Duodenal mucosa (tissue), 2 donors: ENCODE results near the gene UBE2H.

Source experiments
- H3K27ac ChIP-seq: one replicate; pipeline ENCODE4 v1.7.0; 2013; ENCODE audit warnings: low read depth, low read length
- H3K27me3 ChIP-seq, 2 donors: one replicate each; pipeline ENCODE4 v1.7.0; 2013; ENCODE audit warnings: low read length in 2 of 2, control low read depth in 1 of 2; ENCODE audit not compliant: insufficient read depth in 2 of 2, control insufficient read depth in 1 of 2
- H3K36me3 ChIP-seq, 2 donors: one replicate each; pipeline ENCODE4 v1.7.0; 2013; ENCODE audit warnings: low read length in 2 of 2, control low read depth in 1 of 2; ENCODE audit not compliant: insufficient read depth in 2 of 2, control insufficient read depth in 1 of 2
- H3K4me1 ChIP-seq, 2 donors: one replicate each; pipeline ENCODE4 v1.7.0; 2013; ENCODE audit warnings: low read length in 2 of 2, control low read depth in 1 of 2; ENCODE audit not compliant: insufficient read depth in 2 of 2, control insufficient read depth in 1 of 2
- H3K4me3 ChIP-seq, 2 donors: one replicate each; pipeline ENCODE4 v1.7.0; 2013; ENCODE audit warnings: low read length in 2 of 2, low read depth in 1 of 2
- H3K9ac ChIP-seq, 2 donors: one replicate each; pipeline ENCODE4 v1.7.0; 2013; ENCODE audit warnings: low read length in 2 of 2, low read depth in 1 of 2
- H3K9me3 ChIP-seq, 2 donors: one replicate each; pipeline ENCODE4 v1.7.0; 2013; ENCODE audit warnings: low read length in 2 of 2, control low read depth in 1 of 2; ENCODE audit not compliant: control insufficient read depth in 1 of 2

UBE2H gene

DNA sequence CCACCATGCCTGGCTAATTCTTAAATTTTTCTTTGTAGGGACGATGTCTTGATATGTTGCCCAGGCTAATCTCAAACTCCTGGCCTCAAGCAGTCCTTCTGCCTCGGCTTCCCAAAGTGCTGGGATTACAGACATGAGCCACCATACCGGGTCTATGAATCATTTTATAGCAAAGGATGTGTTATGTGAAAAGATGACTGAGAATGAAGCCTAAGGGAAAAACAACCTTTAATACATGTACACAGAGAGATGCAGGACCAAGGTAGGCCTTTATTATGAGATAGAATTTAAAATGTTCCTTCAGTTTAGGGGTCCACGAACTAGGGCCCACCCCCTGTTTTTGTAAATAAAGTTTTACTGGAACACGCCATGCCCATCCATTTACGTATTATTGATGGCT lies 41.0 kb downstream of the UBE2H start:
- Histone ChIP-seq H3K9ac (no peak overlapping the region), H3K27me3 (no peaks in the 10 kb centered on the region), H3K9me3 (no peaks in the 10 kb centered on the region), H3K36me3 (no peaks in the 10 kb centered on the region), H3K4me3 (no peak overlapping the region), H3K4me1 (peaks cover 24 to 26% of the 10 kb centered on the region in 2 donors), H3K27ac (no peak overlapping the region)

DNA sequence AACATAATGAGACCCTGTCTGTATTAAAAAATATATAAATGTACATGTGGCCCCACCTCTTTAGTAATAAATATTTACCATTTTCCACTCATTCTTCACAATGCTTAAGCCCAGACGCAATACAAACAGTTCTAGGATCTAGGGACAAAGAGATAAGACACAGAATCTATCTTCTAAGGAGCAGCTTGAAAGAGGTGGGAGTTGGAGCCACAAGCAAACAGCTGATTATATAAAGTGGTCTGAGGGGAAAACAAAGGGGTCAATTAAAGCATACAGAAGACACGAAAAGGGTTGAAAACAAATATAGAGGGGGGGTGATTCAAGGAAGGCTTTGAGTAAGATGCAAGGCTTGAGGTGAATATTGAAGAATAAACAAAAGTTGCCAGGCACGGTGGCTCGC lies 43.1 kb downstream of the UBE2H start:
- Histone ChIP-seq H3K27me3 (no peaks in the 10 kb centered on the region), H3K36me3 (peaks cover 0 to 7% of the 10 kb centered on the region in 2 donors), H3K9ac (no peak overlapping the region), H3K4me1 (peaks cover 27 to 28% of the 10 kb centered on the region in 2 donors), H3K27ac (no peak overlapping the region), H3K4me3 (no peak overlapping the region), H3K9me3 (no peaks in the 10 kb centered on the region)

DNA sequence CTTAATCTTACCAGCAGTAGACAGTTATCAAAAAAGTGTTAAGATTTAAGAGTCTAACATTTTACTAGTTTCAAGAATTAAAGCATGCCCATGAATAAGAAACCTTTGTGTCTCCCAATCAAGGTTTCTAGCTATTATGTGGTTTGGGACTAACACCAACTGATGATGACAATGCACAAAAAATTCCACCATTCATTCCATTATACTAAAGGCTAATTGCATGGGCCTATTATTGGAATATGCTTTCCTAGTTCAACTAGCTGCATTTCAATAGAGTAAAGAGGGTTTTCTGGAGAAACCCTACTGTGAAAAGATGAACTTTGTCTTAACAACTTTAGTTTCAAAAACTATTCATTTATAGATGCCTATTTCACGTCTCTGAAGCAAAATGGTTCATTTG lies 44.6 kb downstream of the UBE2H start:
- peaks cover 3 to 15% of the 10 kb centered on the region in 2 donors for H3K36me3 ChIP-seq
- H3K27me3 ChIP-seq = no peaks in the 10 kb centered on the region
- no peak overlapping the region for H3K4me3 ChIP-seq
- H3K9me3 ChIP-seq = no peaks in the 10 kb centered on the region
- no peak overlapping the region for H3K27ac ChIP-seq
- no peak overlapping the region for H3K9ac ChIP-seq
- H3K4me1 ChIP-seq = peaks cover 22 to 30% of the 10 kb centered on the region in 2 donors

DNA sequence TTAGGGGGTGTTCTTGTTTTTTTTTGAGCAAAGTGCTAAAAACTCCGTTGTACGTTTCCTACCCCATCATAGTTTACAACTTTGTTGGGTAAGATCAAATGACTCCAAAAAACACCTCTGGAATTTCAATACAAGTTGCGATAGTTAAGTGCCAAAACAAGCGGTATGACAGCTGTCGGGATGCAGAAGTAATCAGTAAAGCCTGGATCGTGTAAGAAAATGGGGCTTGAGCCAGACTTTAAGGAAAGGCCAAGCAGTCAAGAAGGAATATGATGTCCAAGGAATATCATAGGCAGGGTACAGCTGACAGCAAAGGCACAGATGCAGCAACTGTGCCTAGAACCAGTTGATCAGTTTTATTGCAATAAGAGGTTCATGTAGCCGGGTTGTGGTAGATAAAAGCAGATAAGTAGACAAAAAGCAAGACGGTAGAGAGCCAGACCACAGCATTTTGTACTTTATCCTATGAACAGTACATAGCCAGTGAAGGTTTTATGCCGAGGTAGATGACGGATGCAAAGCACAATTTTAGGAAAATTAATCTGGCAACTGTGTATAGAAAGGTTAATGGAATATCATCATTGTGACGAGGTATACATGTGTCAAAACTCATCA lies 45.5 kb downstream of the UBE2H start:
- peaks cover 25 to 36% of the 10 kb centered on the region in 2 donors for H3K4me1 ChIP-seq
- no peak overlapping the region for H3K27ac ChIP-seq
- H3K27me3 ChIP-seq = no peaks in the 10 kb centered on the region
- H3K36me3 ChIP-seq = peaks cover 3 to 22% of the 10 kb centered on the region in 2 donors
- no peak overlapping the region for H3K9ac ChIP-seq
- H3K4me3 ChIP-seq = peak overlapping the region in 1 of 2 donors; percentile 23
- H3K9me3 ChIP-seq = no peaks in the 10 kb centered on the region

DNA sequence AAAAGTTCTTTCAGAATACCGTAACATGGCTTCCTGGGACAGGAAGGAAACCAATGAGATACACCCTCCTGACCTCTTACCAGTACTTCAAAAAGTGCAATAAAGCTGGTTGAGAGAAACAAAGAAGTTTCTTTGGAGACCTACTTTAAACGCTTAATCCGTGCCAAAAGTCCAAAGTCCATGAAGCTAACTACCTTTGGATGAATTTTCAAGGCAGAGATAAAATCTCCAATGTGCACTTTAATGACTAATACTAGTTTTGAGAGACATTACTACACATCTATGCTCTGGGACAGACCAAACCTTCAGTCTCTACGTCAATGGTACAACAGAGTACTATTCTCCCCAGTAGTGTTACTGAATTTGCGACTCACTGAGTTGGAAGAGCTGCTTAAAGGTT lies 46.1 kb downstream of the UBE2H start:
- no peak overlapping the region for H3K9ac ChIP-seq
- H3K27me3 ChIP-seq = no peaks in the 10 kb centered on the region
- peak overlapping the region in 1 of 2 donors; percentile 23 for H3K4me3 ChIP-seq
- H3K9me3 ChIP-seq = no peaks in the 10 kb centered on the region
- H3K4me1 ChIP-seq = peaks cover 25 to 36% of the 10 kb centered on the region in 2 donors
- peaks cover 3 to 22% of the 10 kb centered on the region in 2 donors for H3K36me3 ChIP-seq
- H3K27ac ChIP-seq = no peak overlapping the region

DNA sequence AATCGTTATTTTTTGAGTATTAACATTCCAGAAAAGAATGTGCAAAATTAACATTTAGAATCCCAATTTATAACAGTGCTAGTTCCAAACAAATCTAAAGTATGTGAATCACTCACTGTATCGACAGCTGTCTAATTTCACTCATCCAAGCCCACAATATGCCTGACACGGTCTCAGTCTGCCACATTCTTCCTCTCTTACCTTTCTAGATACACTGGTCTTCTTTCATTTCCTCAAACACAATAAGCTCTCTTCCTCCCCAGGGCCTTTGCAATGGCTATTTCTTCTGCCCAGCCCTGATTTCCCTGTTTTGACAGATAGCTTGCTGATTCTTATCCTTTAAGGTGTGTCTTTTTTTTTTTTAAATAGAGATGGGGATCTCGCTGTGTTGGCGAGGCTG lies 48.8 kb downstream of the UBE2H start:
- no peaks in the 10 kb centered on the region for H3K9me3 ChIP-seq
- H3K27ac ChIP-seq = no peak overlapping the region
- H3K36me3 ChIP-seq = peaks cover 9 to 22% of the 10 kb centered on the region in 2 donors

DNA sequence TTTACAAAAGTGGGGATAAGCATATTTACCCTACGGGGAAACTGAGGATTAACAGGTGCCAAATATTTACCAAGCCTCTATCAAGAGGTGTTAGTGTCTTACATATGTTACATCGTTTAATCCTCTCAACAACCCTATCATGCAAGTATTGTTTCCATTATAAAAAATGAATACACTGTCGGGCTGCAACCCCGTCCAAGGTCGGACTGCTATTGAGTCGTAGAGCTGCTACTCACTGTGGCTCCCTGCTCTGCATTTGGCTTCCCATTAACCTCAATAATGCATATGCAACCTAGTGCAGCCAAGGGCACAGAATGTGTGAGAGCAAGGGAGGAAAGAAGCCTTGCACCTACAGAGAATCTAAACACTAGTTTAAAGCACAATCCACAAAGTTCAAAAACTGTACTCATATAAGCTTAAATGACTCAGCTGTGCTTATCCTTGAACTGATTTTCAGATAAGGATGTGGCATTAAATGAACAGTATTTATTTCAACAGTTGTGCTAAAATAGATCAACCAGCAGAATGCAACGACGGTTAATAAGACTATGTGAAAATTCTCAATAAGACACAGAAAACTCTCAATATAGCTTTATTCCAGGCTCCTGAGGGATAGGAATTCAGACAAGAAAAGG lies 49.9 kb downstream of the UBE2H start:
- peaks cover 9 to 22% of the 10 kb centered on the region in 2 donors for H3K36me3 ChIP-seq

More for the DNA sequence above, 48.8 kb downstream of the UBE2H start:
- Histone ChIP-seq H3K4me1 (peaks cover 25 to 37% of the 10 kb centered on the region in 2 donors), H3K4me3 (no peak overlapping the region), H3K27me3 (no peaks in the 10 kb centered on the region), H3K9ac (no peak overlapping the region)

DNA sequence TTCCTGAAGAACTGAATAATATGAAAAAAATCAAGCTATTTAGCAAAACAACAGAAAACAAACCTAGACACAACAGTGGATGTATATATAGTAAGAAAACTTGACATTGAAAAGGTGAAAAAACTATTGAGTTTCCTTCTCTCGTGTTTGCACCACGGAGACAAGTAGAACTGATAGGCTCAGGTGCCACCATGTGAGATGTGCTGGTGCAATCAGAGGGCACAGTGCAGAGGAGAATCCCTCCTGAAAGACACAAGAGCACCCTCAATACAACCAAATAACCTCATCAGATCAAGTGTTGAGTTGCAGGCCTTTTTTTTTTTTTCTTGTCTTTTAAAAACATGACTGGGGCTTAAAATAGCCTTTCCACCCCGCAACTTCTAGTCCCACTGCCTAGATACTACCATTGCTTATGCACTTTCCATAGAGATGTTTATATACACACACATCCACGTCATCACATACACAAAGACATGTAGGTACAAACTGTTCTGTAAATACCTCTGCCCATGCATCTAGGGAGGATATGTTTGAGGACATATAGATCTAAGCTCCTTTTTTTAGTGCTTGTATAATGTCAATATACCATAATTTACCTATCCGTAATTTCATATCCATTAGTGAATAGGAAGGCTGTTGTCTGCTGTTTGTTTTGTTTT lies 54.1 kb downstream of the UBE2H start:
- Histone ChIP-seq H3K4me1 (peaks cover 3 to 19% of the 10 kb centered on the region in 2 donors), H3K4me3 (no peak overlapping the region), H3K27ac (no peak overlapping the region), H3K9me3 (no peaks in the 10 kb centered on the region), H3K9ac (no peak overlapping the region), H3K27me3 (no peaks in the 10 kb centered on the region), H3K36me3 (peaks cover 11% of the 10 kb centered on the region in 2 donors)

More for the DNA sequence above, 49.9 kb downstream of the UBE2H start:
- Histone ChIP-seq H3K27ac (no peak overlapping the region), H3K9me3 (no peaks in the 10 kb centered on the region), H3K9ac (no peak overlapping the region), H3K4me3 (no peak overlapping the region), H3K4me1 (peaks cover 25 to 41% of the 10 kb centered on the region in 2 donors), H3K27me3 (no peaks in the 10 kb centered on the region)

DNA sequence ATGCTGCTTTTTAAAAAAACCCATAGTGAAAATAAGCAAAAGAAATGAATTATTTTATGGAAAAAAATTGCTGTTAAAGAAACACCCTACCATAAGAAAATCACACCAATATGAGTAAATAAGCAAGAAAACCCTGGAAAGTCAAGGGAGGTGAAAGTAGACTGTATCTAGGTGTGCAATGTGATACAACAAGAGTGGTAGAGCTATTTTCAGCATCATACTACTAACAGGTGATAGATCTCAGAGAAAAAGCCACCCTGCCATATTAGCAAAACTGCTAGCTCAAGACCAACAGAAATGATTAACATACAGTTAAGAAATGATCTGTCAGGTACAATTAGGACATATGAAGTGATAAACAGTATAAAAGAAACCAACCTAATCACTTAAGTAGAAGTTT lies 54.8 kb downstream of the UBE2H start:
- H3K4me3 ChIP-seq = no peak overlapping the region
- peaks cover 5 to 8% of the 10 kb centered on the region in 2 donors for H3K36me3 ChIP-seq
- H3K27ac ChIP-seq = no peak overlapping the region
- H3K4me1 ChIP-seq = peaks cover 2 to 15% of the 10 kb centered on the region in 2 donors
- H3K9me3 ChIP-seq = no peaks in the 10 kb centered on the region
- no peak overlapping the region for H3K9ac ChIP-seq
- no peaks in the 10 kb centered on the region for H3K27me3 ChIP-seq
